NCI-H69 (cell line): Measurements from ENCODE around the gene SCN1B.
"Not testable (repeated sequence)": the region's sequence is repeated elsewhere in the genome, so short reads cannot be mapped to it uniquely, and the experiment has no call there.

Experiments used
- DNase-seq: peaks from one replicate; lab custom pipeline; 2025; lab: John Stamatoyannopoulos, UW

SCN1B gene

GRCh38 chr19:35037716-35038622 lies 7.7 kb downstream of the SCN1B start:
- DNase-seq: peak; percentile 49

DNA sequence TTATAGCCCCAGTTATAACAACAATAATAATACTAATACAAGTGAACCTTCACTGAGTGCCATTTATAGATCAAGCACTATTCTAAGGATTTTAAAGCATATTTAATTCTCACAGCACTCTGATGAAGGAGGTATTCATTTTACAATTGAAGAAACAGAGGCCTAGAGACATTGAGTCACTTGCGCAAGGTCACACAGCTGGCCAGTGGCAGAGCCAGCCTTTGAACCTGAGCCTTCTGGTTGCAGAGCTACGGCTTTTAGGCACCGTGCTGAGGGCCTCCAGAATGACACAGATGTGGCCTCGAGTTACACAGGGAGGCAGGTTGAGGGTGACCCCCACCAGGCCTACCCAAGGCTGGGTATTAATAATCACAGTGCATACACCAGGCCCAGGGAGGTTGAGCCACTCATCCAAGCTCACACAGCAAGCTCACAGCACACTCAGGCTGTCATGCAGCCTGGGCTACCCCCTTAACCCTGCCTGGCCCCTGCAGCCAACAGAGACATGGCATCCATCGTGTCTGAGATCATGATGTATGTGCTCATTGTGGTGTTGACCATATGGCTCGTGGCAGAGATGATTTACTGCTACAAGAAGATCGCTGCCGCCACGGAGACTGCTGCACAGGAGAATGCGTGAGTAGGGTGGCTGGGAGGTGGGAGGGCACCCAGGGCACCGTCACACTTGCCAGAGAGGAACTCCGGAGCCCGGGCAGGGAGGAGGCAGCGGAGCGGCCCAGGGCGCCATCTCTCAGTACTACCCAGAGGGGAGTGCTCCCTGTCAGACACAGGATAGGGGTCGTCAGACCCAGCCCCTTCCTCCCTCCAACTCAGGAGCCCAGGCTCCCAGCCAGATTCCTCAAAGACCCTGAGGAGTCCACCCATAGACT lies 8.6 kb downstream of the SCN1B start:
- peak; percentile 69 for DNase-seq

GRCh38 chr19:35039881-35040825 lies 9.9 kb downstream of the SCN1B start:
- DNase-seq: no peak

- DNase-seq: no peak
These were observed 10.7 kb downstream of the SCN1B start for GRCh38 chr19:35040826-35041547.

DNA sequence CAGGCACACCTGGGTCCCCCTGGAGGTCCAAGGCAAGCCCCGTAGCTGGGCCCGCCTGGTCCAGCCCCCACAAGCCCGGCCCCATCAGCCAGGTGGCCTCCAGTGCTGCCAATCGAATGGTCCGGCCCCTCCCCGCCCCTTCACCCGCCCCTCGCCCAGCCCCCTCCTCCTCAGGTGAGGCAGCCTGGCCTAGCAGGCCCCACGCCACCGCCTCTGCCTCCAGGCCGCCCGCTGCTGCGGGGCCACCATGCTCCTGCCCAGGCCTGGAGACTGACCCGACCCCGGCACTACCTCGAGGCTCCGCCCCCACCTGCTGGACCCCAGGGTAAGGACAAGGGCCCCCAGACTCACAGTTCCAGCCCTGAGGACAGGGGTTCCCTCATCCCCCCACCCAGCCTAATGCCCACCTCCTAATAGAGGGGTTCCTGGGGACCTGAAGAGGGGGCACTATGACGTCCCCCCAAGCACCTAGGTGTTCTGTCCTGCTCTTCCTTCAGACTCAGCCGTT lies 11.3 kb downstream of the SCN1B start, which contains the start of gene HPN:
HPN (plus strand) TSS at position 174 of the 508 bp plus-strand sequence. CDS start 786 bp downstream, outside the sequence.
- peak; percentile 32 for DNase-seq

- no peak for DNase-seq
These were observed 11.9 kb downstream of the SCN1B start for GRCh38 chr19:35042056-35042730.

DNA sequence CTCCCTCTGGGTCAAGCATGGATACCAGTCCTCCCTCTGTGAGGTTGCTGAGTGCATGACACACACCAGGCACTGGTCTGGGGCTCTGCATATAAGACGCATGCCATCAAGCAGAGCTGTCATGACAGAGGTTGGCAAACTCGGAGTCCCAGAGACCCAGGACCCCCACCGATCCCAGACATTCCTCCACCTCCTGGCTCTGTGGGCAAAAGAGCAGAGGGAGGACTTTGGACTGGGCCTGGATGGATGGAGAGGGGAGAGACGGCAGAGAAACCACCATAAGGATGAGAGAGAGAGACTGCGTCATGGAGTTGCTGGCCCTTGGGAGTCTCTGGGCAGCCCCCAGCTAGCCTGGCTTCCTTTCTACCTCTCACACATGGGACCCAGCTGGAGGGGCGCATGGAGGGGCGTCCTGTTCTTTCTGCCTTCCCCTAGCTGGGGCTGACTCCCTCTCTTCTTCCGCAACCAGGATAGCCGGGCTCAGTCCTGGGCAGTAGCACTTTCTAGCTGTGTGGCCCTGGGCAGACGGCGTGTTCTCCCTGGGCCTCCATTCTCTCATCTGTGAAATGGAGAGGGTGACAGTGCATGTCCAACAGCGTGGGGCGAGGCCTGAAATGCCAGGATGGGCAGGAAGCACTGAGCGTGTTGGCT lies 12.8 kb downstream of the SCN1B start:
- no peak for DNase-seq

- no peak for DNase-seq
These were observed 13.6 kb downstream of the SCN1B start for GRCh38 chr19:35043906-35044305.

DNA sequence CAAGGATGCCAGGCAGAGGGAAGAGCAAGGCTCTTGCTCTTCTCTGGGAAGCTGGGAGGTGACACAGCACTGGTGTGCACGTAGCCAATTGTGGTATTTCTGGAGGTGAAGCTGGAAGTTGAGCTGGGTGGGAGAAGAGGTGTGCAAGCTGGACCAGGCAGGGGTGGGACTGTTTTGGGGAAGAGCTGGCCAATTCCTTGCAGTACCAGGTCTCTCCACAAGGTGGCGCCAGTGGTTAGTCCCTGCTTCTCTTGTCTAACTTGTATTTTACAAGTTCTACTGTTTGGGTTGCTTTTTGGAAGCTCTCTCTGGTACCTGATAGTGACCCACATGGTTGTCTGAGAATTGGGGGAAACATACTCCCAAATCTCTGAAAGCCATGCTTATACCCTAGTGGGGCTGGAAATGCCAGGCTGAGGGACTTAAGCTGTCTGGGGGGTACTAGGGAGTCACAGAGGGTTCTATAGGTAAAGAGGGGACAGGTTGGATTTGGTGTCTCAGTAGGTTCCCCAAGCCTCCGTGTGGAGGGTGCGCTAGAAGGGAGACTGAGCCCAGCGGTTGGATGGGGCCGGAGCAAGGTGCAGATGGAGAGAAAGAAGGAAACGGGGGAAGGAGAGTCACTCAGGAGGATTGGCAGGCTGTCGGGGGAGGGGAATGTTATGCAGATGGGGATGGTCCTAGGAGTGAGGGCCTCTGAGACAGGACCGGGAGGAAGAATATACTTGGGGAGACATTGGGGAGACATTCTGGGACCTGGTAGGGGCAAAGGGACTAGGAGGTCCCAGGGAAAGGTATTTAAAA lies 14.2 kb downstream of the SCN1B start:
- DNase-seq: peak; percentile 49

DNA sequence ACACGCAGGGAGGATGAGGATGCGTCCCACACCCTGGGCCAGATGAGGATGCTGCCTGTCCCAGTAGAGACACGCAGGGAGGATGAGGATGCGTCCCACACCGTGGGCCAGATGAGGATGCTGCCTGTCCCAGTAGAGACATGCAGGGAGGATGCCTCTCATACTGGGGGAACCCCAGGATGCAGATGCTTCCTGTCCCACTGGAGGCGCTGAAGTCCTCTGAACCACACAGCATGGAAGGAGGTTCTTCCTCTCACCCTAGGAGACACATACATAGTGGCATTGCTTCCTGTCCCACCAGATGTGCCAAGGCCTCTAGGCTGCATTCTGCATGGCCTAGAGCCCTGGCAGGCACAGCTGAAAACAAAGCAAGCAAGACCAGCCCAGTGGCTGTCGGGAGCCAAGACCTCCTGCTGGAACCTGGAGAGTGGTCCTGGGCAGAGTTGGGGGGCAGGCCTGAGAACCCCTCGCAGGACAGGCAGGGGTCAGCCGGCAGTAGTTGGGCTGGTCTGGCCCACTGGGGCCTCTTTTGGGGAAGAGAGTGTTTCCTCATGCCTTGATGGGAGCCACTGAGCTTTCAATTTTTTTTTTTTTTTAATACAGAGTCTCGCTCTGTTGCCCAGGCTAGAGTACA lies 15.5 kb downstream of the SCN1B start:
- DNase-seq: peak; percentile 74

DNA sequence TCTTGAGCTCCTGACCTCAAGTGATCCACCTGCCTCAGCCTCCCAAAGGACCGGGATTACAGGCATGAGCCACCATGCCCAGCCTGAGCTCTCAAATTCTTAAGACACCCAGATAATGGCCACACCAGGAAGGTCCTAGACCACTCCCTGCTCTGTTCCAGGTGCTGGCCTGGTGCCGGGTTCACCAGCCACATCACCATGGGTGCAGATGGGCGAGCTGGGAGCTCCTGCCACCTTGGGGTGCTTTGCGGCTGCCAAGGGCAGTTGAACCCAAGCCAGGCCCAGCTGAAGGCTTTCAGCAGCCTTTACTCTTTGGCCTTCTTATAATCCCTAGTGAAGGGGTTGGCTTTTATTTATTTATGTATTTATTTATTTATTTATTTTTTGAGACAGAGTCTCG lies 16.2 kb downstream of the SCN1B start:
- no peak for DNase-seq

DNA sequence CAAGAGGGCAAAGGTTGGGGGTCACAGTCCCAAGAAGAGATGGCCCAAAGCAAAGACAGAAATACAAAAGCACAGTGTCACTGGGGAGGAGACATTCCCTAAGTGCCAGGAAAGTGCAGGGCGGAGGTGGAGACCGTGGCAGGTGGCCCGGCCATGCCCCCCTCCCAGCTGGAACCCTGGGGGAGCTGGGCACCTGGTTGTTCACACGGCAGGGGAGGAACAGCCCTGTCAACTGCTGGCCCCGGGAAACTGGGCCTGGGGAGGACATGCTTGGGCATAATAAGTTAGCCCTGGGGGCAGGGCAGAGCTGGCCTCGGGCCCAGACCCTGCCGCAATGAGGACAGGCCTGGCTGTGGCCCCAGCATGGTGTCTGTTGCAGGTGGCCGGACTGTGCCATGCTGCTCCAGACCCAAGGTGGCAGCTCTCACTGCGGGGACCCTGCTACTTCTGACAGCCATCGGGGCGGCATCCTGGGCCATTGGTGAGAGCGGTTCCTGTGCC lies 18.7 kb downstream of the SCN1B start:
- peak; percentile 95 for DNase-seq

DNA sequence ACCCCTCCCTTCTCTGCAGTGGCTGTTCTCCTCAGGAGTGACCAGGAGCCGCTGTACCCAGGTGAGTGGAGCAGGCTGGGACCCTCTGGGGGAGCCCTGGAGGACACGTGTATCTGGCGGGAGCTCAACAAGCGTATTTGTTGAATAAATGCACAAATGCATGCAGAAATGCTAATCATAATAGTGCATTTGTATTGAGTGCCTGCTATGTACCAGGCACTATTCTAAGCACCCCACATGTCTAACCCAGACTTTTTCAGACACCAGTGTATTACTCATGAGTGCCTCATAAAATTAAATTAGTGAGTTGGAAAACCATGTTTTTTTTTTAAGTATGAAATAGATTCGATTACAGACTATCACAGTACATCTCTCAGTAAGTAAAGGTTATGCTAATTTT lies 19.2 kb downstream of the SCN1B start:
- no peak for DNase-seq

DNA sequence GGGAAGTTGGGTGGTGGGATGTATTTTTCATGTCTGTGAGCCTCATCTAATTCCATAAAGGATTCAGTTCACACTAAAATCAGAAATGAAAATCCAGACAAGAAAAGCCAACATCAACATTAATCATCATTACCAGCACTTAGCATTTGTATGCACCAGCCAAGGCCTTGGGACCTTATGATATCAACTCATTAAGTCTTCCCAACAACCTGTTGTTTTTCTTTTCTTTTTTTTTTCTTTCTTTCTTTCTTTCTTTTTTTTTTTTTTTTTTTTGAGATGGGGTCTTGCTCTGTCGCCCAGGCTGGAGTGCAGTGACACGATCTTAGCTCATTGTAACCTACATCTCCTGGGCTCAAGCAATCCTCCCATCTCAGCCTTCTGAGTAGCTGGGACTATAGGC lies 20.4 kb downstream of the SCN1B start:
- not testable (repeated sequence) for DNase-seq

- DNase-seq: not testable (repeated sequence)
These were observed 21.0 kb downstream of the SCN1B start for GRCh38 chr19:35051268-35051667.

- DNase-seq: no peak
These were observed 21.5 kb downstream of the SCN1B start for GRCh38 chr19:35051796-35052195.

- no peak for DNase-seq
These were observed 22.4 kb downstream of the SCN1B start for GRCh38 chr19:35052599-35053190.
